Activated T-helper 17 cell treated with anti-CD3 and anti-CD28 coated beads, Interleukin-2, amount 50 U/mL, for 72 hours (primary cell): Measurements from ENCODE around the gene SWI5. TPM values are rescaled to one million over a fixed set of nuclear protein-coding genes. Genes with fewer than 3 reads are reported as not detected.
"Not testable (repeated sequence)": the region's sequence is repeated elsewhere in the genome, so short reads cannot be mapped to it uniquely, and the experiment has no call there.

Experiments used
- ATAC-seq: fragments of 150-1000 bp; cut with Tn5 transposase; replicated peaks from 2 replicates; pipeline ENCODE4 v1.10.0; 2021; ENCODE audit warnings: mild to moderate bottlenecking, moderate library complexity
- H3K27ac Mint-ChIP-seq: one replicate; pipeline ENCODE4 v1.8.0; 2022; ENCODE audit warnings: mixed read lengths
- H3K27me3 Mint-ChIP-seq: one replicate; pipeline ENCODE4 v1.8.0; 2022; ENCODE audit warnings: mixed read lengths
- H3K36me3 Mint-ChIP-seq: one replicate; pipeline ENCODE4 v1.8.0; 2022; ENCODE audit warnings: low read depth, mild to moderate bottlenecking, mixed read lengths
- H3K4me1 Mint-ChIP-seq: one replicate; pipeline ENCODE4 v1.8.0; 2022; ENCODE audit warnings: mixed read lengths
- H3K4me3 Mint-ChIP-seq: one replicate; pipeline ENCODE4 v1.8.0; 2022; ENCODE audit warnings: mild to moderate bottlenecking, mixed read lengths
- H3K9me3 Mint-ChIP-seq: one replicate; pipeline ENCODE4 v1.8.0; 2022; ENCODE audit warnings: mixed read lengths
- total RNA-seq, 2 donors: library from RNA; stranded (reverse); gene quantifications; one replicate each; pipeline ENCODE4 v1.2.3, GENCODE V29; 2022

Gene SWI5
- total RNA-seq, 2 donors from 2014 or later, result 12.1 to 14.9 TPM

GRCh38 chr9:128258326-128258725, 17.8 kb upstream of the SWI5 start:
- no peak for ATAC-seq
- Mint-ChIP-seq H3K27me3 (no peaks in the 10 kb centered on the region), H3K36me3 (peaks cover 71% of the 10 kb centered on the region), H3K4me3 (no peak overlapping the region), H3K4me1 (no peaks in the 10 kb centered on the region), H3K9me3 (no peaks in the 10 kb centered on the region), H3K27ac (no peak overlapping the region)

- ATAC-seq, result no peak
- H3K4me1 Mint-ChIP-seq, result no peaks in the 10 kb centered on the region
- peaks cover 71% of the 10 kb centered on the region for H3K36me3 Mint-ChIP-seq
These were observed 16.9 kb upstream of the SWI5 start for GRCh38 chr9:128259156-128259555.

GRCh38 chr9:128260340-128260739, 15.7 kb upstream of the SWI5 start:
- Mint-ChIP-seq H3K4me1 (no peaks in the 10 kb centered on the region), H3K4me3 (no peak overlapping the region), H3K36me3 (peaks cover 78% of the 10 kb centered on the region), H3K27me3 (no peaks in the 10 kb centered on the region), H3K9me3 (no peaks in the 10 kb centered on the region), H3K27ac (no peak overlapping the region)
- no peak for ATAC-seq

More at GRCh38 chr9:128259156-128259555, 16.9 kb upstream of the SWI5 start:
- Mint-ChIP-seq H3K27me3 (no peaks in the 10 kb centered on the region), H3K9me3 (no peaks in the 10 kb centered on the region), H3K27ac (no peak overlapping the region), H3K4me3 (no peak overlapping the region)

GRCh38 chr9:128262687-128263086, 13.4 kb upstream of the SWI5 start:
- no peaks in the 10 kb centered on the region for H3K27me3 Mint-ChIP-seq
- ATAC-seq, result no peak
- H3K4me3 Mint-ChIP-seq, result no peak overlapping the region
- no peak overlapping the region for H3K27ac Mint-ChIP-seq
- no peaks in the 10 kb centered on the region for H3K9me3 Mint-ChIP-seq
- H3K36me3 Mint-ChIP-seq, result peaks cover 79% of the 10 kb centered on the region
- H3K4me1 Mint-ChIP-seq, result no peaks in the 10 kb centered on the region

- H3K27me3 Mint-ChIP-seq, result no peaks in the 10 kb centered on the region
- ATAC-seq, result no peak
- no peaks in the 10 kb centered on the region for H3K9me3 Mint-ChIP-seq
These were observed 10.7 kb upstream of the SWI5 start for GRCh38 chr9:128265348-128265847.

GRCh38 chr9:128266868-128267590, 9.0 kb upstream of the SWI5 start:
- Mint-ChIP-seq H3K27me3 (no peaks in the 10 kb centered on the region), H3K27ac (no peak overlapping the region), H3K36me3 (peaks cover 61% of the 10 kb centered on the region), H3K4me1 (no peaks in the 10 kb centered on the region), H3K4me3 (no peak overlapping the region), H3K9me3 (no peaks in the 10 kb centered on the region)
- ATAC-seq, result no peak

More at GRCh38 chr9:128265348-128265847, 10.7 kb upstream of the SWI5 start:
- Mint-ChIP-seq H3K4me1 (no peaks in the 10 kb centered on the region), H3K27ac (no peak overlapping the region), H3K36me3 (peaks cover 61% of the 10 kb centered on the region), H3K4me3 (no peak overlapping the region)

- ATAC-seq, result no peak
- H3K27me3 Mint-ChIP-seq, result no peaks in the 10 kb centered on the region
- H3K4me3 Mint-ChIP-seq, result no peak overlapping the region
- peaks cover 61% of the 10 kb centered on the region for H3K36me3 Mint-ChIP-seq
- H3K27ac Mint-ChIP-seq, result no peak overlapping the region
- no peaks in the 10 kb centered on the region for H3K9me3 Mint-ChIP-seq
- peaks cover 5% of the 10 kb centered on the region for H3K4me1 Mint-ChIP-seq
These were observed 5.0 kb upstream of the SWI5 start for GRCh38 chr9:128271112-128271511.

GRCh38 chr9:128271512-128271911, 4.6 kb upstream of the SWI5 start:
- no peak overlapping the region for H3K27ac Mint-ChIP-seq
- H3K4me1 Mint-ChIP-seq, result peaks cover 9% of the 10 kb centered on the region
- H3K4me3 Mint-ChIP-seq, result no peak overlapping the region
- no peak for ATAC-seq
- peaks cover 61% of the 10 kb centered on the region for H3K36me3 Mint-ChIP-seq
- H3K27me3 Mint-ChIP-seq, result no peaks in the 10 kb centered on the region
- H3K9me3 Mint-ChIP-seq, result no peaks in the 10 kb centered on the region

GRCh38 chr9:128274245-128274644, 1.8 kb upstream of the SWI5 start:
- peaks cover 21% of the 10 kb centered on the region for H3K4me1 Mint-ChIP-seq
- H3K4me3 Mint-ChIP-seq, result peak overlapping the region; percentile 99
- H3K36me3 Mint-ChIP-seq, result peaks cover 53% of the 10 kb centered on the region
- H3K9me3 Mint-ChIP-seq, result no peaks in the 10 kb centered on the region
- no peaks in the 10 kb centered on the region for H3K27me3 Mint-ChIP-seq
- ATAC-seq, result no peak
- H3K27ac Mint-ChIP-seq, result peak overlapping the region; percentile 100

- H3K4me3 Mint-ChIP-seq, result peak within 1 kb of the TSS; percentile 99
- peak within 1 kb of the TSS; percentile 100 for H3K27ac Mint-ChIP-seq
- peaks cover 27% of the 10 kb centered on the region for H3K4me1 Mint-ChIP-seq
- H3K36me3 Mint-ChIP-seq, result peaks cover 51% of the 10 kb centered on the region
- peak; percentile 68 for ATAC-seq
- H3K27me3 Mint-ChIP-seq, result no peaks in the 10 kb centered on the region
- no peaks in the 10 kb centered on the region for H3K9me3 Mint-ChIP-seq
These were observed 673 bp upstream of the SWI5 start, which contains the start of gene GOLGA2 for GRCh38 chr9:128275198-128276007. Gene GOLGA2 (minus strand): TSS chr9:128276007. CDS start chr9:128275976, 31 bp downstream.

GRCh38 chr9:128276574-128277270, 646 bp downstream of the SWI5 start:
- ATAC-seq, result no peak
- H3K4me3 Mint-ChIP-seq, result peak overlapping the region; percentile 99

GRCh38 chr9:128279088-128280073, 3.3 kb downstream of the SWI5 start:
- Mint-ChIP-seq H3K36me3 (peaks cover 14% of the 10 kb centered on the region), H3K4me1 (peaks cover 27% of the 10 kb centered on the region), H3K27ac (peak overlapping the region; percentile 15)
- not testable (repeated sequence) for ATAC-seq, H3K4me3 Mint-ChIP-seq, H3K9me3 Mint-ChIP-seq, H3K27me3 Mint-ChIP-seq

More at GRCh38 chr9:128276574-128277270, 646 bp downstream of the SWI5 start:
- Mint-ChIP-seq H3K27me3 (no peaks in the 10 kb centered on the region), H3K27ac (peak overlapping the region; percentile 100), H3K9me3 (no peaks in the 10 kb centered on the region), H3K36me3 (peaks cover 38% of the 10 kb centered on the region), H3K4me1 (peaks cover 27% of the 10 kb centered on the region)

GRCh38 chr9:128280084-128280622, 4.1 kb downstream of the SWI5 start:
- Mint-ChIP-seq H3K36me3 (peaks cover 14% of the 10 kb centered on the region), H3K4me3 (no peak overlapping the region), H3K4me1 (peaks cover 22% of the 10 kb centered on the region), H3K27ac (no peak overlapping the region), H3K27me3 (no peaks in the 10 kb centered on the region), H3K9me3 (no peaks in the 10 kb centered on the region)
- ATAC-seq, result no peak
